Raji (cell line): ENCODE measurements around the gene LMO7.

Source experiments
- POLR2A ChIP-seq: IDR thresholded peaks from 2 replicates; pipeline ENCODE4 v1.6.1; 2011; ENCODE audit warnings: low read depth, low read length, control low read depth; ENCODE audit not compliant: insufficient read depth

LMO7 gene

DNA sequence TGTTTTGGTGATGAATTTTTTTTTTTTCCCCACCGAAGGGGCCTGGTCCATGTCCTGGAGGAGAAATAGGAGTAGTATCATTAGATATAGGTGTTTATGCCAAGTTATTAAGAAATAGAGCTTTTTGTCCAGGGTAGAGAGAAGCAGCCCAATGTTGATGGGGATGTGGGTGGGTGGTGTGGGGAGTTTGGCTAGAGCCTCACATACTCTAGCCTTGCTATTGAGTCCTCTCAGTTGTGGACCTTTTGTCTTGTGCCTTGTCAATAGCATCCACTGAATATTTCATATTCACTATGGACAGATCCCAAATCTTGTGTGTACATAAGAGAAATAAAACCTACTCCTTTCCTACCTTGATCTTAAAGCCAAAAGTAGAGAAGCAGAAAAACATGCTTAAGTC lies 134.0 kb downstream of the LMO7 start:
- no peak for TF ChIP-seq POLR2A

DNA sequence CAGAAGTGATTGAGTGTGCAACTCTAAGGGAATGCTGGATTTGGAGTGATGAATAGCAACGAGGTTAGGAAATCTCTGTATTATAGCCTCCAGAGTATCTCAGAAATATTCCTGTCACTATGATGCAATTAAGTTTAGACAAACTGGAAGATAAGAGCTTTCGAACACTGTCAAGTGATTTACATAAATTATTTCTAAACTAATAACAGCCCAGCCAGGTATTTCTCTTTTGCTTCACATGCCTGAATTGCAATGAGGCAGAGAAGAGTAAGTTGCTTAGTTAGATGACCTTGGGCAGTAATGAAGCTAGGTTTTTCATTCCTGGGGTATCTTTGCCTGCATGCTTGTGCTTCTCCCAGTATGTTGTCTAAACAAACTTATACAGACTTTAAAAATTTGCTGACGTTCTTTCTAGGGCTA lies 134.5 kb downstream of the LMO7 start:
- TF ChIP-seq POLR2A: no peak

DNA sequence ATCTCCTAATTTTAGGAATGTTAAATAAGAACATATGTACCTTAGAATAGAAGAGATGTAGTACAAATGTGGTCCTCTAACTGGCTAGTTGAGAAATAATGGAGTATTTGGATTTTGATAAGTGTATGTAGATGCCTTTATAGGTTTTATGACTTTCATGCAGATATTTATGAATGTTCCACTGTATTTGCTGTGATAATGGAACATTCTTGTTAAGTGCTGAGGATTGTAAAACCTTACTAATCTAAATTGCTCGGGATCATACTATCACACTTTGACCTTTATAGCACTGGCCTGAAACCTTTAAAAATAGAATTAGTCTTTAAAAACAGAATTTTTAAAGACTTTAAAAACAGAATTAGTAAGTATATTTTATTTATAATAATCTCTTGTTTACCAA lies 135.1 kb downstream of the LMO7 start:
- TF ChIP-seq POLR2A: no peak

DNA sequence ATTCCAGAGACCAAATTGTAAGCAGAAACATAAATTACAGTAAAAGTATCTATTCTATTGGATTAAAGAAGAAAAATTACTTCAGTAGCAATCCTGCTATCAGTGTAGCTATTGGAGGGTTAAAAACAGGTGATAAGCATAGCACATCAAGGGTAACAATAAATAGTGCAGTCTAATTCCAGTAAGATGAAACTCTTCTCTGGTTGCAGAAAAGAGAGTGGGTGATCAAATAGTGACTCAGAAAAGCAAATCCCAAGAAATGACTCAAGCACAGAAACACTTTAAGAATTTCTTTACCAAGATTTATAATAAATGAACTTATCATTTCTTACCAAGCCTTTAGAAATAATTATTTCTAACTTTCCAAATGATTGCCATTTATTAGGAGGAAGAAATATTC lies 135.7 kb downstream of the LMO7 start:
- no peak for TF ChIP-seq POLR2A

DNA sequence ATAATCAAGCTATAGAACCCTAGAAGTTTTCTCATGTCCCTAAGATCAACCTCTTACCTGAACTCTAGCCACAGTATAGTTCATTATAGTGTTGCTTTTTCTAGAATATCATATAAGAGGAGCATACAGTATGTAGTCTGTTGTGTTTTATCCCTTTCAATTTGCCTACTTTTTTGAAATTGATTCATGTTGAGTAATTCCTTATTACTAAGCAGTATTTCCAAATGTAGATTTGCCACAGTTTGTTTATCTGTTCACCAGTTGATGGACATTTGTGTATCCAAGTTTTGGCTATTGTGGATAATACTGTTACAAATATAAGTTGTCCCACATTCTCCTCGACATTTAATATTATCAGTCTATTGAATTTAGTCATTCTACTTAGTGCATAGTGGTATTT lies 138.0 kb downstream of the LMO7 start:
- TF ChIP-seq POLR2A: no peak

DNA sequence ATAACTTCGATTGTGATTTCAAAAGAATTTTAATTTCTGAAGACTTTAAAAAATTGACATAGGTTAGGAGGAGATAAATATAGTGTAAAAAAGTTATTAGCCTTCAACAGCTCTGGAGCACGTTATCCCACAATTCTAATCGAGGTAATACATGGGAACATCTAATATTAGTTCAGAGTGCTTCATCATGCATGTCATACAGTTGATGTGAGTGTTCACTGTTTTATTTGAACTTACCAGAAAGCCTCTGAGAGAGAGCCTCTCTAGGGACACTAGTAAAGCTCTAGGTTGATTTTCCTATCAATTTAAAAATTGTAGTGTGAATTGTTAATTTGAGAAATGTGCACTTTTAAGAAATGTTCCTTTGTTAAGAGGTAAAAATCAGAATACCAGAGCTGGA lies 140.4 kb downstream of the LMO7 start:
- TF ChIP-seq POLR2A: no peak

DNA sequence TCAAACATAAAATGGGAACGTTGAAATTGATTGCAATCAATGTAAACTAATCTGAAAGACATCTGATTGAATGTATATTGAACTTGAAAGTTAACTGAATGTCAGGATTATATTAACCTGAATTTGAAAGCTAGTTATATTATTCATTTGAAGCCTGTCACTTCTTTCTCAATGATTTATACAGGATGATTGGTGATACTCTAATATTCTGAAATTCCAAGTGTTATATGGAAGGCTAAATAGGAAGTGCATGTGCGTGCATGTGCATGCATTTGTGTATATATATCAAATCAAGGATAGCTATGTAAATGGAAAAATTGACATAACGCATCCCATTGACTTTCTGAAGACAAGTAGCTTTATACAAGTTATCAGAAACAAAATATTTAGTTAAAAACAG lies 143.3 kb downstream of the LMO7 start:
- TF ChIP-seq POLR2A: no peak

DNA sequence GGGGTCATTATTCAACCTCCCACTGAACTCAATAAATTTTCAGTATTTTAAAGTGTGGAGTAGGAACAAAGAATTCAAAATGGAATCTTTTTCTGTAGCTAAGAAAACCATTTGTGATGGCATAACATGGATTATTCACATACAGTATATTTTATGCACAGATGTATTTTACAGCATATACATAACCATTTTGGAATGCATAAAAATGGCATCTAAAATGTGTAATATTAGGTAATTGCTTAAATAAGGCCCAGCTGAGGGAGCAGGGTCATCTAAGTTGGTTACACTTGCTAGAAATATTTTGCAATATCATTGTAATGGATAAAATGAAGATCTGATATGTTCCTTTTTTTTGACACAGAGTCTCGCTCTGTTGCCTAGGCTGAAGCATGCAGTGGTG lies 146.9 kb downstream of the LMO7 start:
- no peak for TF ChIP-seq POLR2A

DNA sequence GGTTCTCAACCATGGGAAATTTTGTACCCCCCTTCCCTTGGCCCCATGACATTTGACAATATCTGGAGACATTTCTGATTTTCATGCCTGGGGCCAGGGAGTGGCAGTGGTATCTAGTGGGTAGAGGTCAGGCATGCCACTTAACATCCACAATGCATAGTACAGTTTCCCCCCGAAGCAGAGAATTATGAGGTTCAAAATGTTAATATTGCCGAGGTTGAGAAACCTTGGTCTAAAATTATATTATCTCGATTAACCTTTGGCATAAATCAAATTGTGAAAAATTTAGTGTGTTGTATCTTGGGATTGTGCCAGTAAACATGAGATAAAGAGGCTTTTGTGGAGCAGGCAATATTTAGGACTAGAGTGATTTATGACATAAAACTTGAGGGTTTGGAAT lies 147.9 kb downstream of the LMO7 start:
- TF ChIP-seq POLR2A: no peak

DNA sequence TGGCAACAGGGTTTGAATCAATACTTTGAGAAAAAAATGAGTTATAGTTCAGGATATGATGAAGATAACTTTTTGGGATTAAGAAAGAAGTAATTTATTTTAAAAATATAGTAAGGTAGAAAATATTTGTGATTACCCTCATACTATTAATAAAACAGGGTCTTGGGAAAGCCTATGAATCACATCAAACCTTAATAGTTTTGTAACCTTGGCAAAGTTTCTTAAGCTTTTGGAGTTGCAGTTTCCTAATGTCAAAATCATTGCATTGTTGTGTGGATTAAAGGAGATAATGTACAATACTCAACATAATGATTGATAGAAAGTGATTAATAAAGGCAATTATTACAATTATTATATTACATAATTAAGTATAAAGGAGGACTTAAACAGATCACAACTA lies 149.0 kb downstream of the LMO7 start:
- TF ChIP-seq POLR2A: no peak

DNA sequence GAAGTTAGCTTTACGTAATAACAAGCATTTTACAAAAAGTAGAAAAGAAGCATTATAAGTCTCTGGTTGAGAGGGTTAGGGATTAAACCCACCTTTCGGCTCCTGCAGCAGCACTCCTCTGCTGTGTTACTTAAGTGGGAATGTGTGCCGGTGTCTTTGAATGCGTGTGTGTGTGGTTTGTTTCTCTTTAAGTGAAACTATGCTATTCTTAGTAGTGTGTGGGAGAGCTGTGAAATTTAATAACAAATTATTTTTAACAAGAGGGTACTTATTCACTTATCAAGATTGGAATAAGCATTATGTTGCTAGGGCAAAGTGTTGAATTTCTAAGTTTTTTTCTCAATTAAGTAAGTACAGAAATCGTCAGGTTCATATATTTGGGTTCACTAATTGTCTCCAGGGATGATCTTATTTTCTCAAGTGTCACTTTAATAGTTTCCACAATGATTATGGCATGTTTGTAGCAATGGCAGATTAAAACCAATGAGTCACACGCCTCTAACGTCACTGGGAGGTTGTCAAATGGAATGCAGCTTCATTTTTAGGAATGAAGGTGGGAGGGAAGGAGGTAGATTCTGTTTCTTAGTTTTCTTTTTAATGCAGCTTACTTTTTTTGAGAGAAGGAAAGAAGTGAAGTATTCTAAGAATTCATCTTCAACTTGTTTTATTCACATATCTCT lies 151.3 kb downstream of the LMO7 start:
- no peak for TF ChIP-seq POLR2A

DNA sequence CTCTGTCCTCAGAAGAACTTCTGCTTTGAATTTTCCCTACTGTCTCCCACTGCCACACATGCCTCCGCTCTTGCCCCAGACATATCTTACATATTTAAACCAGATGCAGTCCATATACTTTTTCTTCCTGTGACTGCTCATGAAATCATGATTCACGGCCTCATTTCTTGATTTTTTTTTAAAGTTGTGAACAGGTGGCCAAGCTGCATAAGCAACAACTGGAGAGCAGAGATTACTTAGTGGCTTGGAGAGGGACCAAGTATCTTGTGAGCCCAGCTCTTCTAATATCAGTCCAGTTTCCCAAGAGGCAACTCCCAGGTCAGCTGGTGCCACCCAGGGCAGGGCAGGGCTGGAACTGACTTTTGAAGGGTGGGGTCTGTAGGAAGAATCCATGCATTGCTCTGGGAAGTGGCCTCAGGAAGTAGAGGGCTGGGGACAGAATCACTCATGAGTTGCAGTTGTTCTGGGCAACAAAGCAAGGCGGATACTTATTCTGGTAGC lies 152.4 kb downstream of the LMO7 start:
- TF ChIP-seq POLR2A: no peak

DNA sequence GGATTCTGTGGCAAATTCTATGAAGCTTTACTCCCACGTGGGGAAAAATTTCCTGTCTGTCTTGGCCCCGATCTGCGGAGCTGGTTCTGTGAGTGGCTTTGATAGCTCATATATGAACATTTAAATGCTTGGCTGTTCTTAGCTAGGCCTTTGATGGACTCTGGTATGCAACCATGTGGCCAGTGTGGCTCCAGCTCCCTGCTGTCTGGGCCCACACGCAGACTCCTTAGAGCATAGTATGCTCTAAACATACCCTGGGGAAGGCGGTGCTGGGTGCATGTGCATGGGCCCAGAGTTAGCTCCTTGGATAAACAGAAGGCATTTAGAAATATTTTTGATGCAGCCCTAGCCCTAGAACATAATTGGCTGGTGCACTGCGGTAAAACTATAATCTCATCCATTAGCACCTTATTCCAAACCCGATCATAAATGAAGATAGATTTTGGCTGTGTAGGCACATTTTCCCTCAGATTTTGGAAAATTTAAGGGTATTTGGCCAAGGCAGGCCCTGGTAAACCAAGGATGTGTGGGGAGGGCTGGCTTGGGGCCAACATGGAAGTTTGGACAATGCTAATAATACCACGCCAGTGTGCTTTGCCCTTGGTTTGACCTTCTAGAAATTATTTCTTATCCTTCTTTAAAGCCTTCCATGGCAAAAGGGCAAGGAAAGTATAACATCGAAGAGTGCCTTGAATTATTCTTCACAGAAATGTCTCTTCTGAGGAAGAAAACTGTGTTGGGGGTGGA lies 153.5 kb downstream of the LMO7 start:
- no peak for TF ChIP-seq POLR2A

DNA sequence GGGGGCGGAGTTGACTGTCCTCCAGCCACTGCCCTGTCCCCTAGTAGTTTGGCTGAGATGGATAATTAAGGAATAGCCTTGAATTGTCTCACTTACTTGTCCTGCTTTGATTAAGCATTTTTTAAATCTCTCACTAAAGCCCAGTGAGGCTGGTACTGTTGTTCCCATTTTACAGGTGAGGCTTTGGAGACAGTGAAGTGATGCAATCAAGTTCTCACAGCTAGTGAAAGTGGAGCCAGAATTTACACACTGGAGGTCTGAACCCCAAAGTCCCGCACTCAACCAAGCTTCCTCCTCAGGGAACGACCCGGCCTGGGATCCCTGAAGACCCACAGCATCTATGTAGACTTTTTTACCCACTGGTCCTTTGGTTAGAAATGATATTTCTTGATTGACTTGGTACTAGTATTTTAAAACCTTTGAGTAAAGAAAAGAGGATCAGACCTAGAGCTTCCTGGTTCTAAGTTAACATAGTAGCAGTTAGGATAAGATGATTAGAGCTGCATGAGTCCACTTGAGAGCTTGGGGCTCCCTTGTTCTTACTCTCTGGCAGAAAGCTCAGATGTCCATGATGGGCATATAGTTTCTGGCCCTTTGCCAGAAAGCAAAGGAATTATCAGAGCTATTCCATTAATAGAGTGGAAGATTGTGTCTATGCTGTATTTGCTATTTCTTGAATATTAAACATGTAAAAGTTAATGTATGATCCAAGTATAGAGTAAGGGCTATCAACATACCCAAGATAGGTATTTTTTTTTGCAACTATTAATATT lies 154.3 kb downstream of the LMO7 start:
- no peak for TF ChIP-seq POLR2A

DNA sequence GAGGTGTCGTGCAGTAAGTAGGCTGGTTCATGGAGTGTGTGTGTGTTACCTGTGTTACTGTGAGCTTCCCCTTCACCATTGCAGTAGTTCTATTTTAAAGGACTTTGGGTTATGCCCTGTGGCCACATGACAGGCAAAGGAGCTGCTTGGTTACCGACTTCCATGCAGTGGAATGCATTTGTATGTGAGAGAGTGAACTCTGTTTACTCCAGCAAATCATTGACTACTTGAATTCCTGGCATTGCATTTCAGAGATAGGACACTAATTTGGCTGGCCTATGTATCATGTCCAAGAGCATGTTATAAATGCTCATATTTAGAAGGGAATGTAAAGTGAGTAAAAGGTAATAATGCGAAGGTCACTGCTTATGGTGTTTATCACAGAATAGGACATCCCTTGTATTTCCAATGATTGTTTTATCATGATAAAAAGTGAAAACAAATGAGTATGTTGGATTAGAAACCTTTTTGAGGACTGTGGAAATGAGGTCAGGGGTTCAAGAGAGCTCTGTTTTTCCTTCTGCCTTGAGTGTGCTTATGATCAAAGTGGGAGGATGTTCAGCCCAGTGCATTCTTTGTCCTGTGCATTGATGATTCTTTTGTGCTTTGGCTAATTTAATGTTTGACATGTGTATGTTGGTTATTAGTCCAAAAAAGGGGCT lies 156.5 kb downstream of the LMO7 start:
- no peak for TF ChIP-seq POLR2A

DNA sequence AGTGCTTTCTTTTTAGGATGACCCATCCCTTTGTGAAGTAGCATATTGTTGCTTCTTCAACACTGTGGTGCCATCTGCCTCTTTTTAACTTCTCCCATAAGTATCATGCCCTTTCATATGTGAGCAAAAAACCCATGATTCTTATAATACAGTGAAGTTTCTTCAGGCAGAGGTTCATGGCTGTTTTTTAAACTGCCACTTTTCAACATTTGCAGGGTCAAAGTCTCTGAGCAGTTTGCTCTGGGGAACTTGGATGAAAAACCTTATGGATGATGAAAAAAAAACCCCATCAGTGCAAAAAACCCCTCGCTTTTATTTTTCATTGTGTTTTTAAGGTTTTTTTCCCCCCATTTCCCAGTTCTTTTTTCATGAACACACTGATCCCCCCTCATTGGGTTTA lies 158.5 kb downstream of the LMO7 start:
- no peak for TF ChIP-seq POLR2A

DNA sequence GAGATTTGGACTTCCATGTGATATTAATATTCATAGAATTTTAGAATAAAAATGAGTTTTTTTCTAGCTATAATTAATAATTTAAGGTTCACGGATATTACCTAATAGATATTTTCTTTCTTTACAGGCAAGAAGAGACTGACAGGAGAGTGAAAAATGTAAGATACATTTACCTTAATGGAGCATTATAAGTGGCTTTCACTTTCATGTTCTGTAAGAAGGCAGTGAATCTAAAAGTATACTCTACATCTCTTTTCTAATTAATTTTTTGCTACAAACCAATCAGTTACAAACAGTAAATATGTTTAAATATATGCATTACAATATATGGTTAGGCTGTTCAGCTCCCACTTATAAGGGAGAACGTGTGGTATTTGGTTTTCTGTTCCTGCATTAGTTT lies 159.1 kb downstream of the LMO7 start:
- no peak for TF ChIP-seq POLR2A
